CD4-positive, alpha-beta memory T cell (primary cell): ENCODE data around the gene MTFP1. TPM values are rescaled to one million over a fixed set of nuclear protein-coding genes. Genes with fewer than 3 reads are reported as not detected.
A peak's percentile ranks its signal among the peaks of the same experiment; 100 is the strongest.
"Not testable (repeated sequence)": the region's sequence is repeated elsewhere in the genome, so short reads cannot be mapped to it uniquely, and the experiment has no call there.

Experiments
- CTCF ChIA-PET: fragments of 350-600 bp; sonication (Branson Sonifier 250); formaldehyde crosslinking; loops from one replicate; lab custom pipeline; 2021; ENCODE audit warnings: inconsistent platforms; ENCODE audit not compliant: partially characterized antibody; lab: Charles Lee
- POLR2A ChIA-PET: fragments of 350-600 bp; sonication (Branson Sonifier 250); formaldehyde crosslinking; loops from one replicate; lab custom pipeline; 2021; ENCODE audit not compliant: partially characterized antibody; lab: Charles Lee
- DNase-seq, 5 donors: peaks; one replicate each; pipeline versions ENCODE4 v3.0.0 to v3.0.0-alpha.2; 2020 to 2022; ENCODE audit warnings: mixed read lengths in 1 of 5
- H3K27ac ChIP-seq: one replicate; pipeline ENCODE4 v1.7.0; 2013; ENCODE audit warnings: low read depth, low read length
- H3K27me3 ChIP-seq: 2 replicates; pipeline ENCODE4 v1.7.0; 2013; ENCODE audit warnings: mild to moderate bottlenecking, low read length, moderate library complexity; ENCODE audit not compliant: insufficient read depth
- H3K36me3 ChIP-seq: 2 replicates; pipeline ENCODE4 v1.7.0; 2013; ENCODE audit warnings: mild to moderate bottlenecking, low read length, moderate library complexity; ENCODE audit not compliant: insufficient read depth
- H3K4me1 ChIP-seq: 2 replicates; pipeline ENCODE4 v1.7.0; 2013; ENCODE audit warnings: mild to moderate bottlenecking, low read length, moderate library complexity; ENCODE audit not compliant: insufficient read depth
- H3K4me3 ChIP-seq, 2 donors: one replicate each; pipeline ENCODE4 v1.7.0; 2013; ENCODE audit warnings: low read length in 2 of 2, mild to moderate bottlenecking in 1 of 2
- H3K9me3 ChIP-seq, 2 donors: one replicate each; pipeline ENCODE4 v1.7.0; 2013; ENCODE audit warnings: low read length in 2 of 2, control low read depth in 1 of 2; ENCODE audit not compliant: control insufficient read depth in 1 of 2
- H3K27ac Mint-ChIP-seq, 7 donors: one replicate each; pipeline ENCODE4 v1.8.0; 2020 to 2021; ENCODE audit warnings: mixed read lengths in 7 of 7, mild to moderate bottlenecking in 6 of 7, inconsistent platforms in 3 of 7, moderate library complexity in 3 of 7
- H3K27me3 Mint-ChIP-seq, 2 donors: one replicate each; pipeline ENCODE4 v1.8.0; 2020 to 2021; ENCODE audit warnings: mixed read lengths in 2 of 2
- H3K36me3 Mint-ChIP-seq, 2 donors: one replicate each; pipeline ENCODE4 v1.8.0; 2020 to 2021; ENCODE audit warnings: mixed read lengths in 2 of 2, inconsistent platforms in 1 of 2, mild to moderate bottlenecking in 1 of 2
- H3K4me1 Mint-ChIP-seq, 4 donors: one replicate each; pipeline ENCODE4 v1.8.0; 2020 to 2021; ENCODE audit warnings: mixed read lengths in 4 of 4, mild to moderate bottlenecking in 1 of 4
- H3K4me3 Mint-ChIP-seq, 8 donors: one replicate each; pipeline ENCODE4 v1.8.0; 2020 to 2021; ENCODE audit warnings: mixed read lengths in 8 of 8, mild to moderate bottlenecking in 7 of 8, moderate library complexity in 6 of 8, inconsistent platforms in 3 of 8
- H3K9me3 Mint-ChIP-seq, 8 donors: one replicate each; pipeline ENCODE4 v1.8.0; 2020 to 2021; ENCODE audit warnings: mixed read lengths in 8 of 8, mild to moderate bottlenecking in 5 of 8, inconsistent platforms in 3 of 8, moderate library complexity in 1 of 8
- intact Hi-C: fragments of 100-400 bp; cut with micrococcal nuclease; formaldehyde crosslinking; loops from one replicate; pipeline ENCODE4 v1.15.1; 2023
- polyA plus RNA-seq, 2 donors: library from polyadenylated mRNA; unstranded; fragments of 300-500 nt; fragmentation: Illumina TruSeq; gene quantifications; one replicate each; pipeline ENCODE4 v1.2.3, GENCODE V29; 2021
- total RNA-seq, 2 experiments: library from RNA; stranded (reverse); gene quantifications; one replicate each; pipeline ENCODE4 v1.2.3, GENCODE V29; 2021

Gene MTFP1
- total and polyA plus RNA-seq, 4 experiments from 2014 or later = 13.5 to 47.4 (median 23.4) TPM

DNA sequence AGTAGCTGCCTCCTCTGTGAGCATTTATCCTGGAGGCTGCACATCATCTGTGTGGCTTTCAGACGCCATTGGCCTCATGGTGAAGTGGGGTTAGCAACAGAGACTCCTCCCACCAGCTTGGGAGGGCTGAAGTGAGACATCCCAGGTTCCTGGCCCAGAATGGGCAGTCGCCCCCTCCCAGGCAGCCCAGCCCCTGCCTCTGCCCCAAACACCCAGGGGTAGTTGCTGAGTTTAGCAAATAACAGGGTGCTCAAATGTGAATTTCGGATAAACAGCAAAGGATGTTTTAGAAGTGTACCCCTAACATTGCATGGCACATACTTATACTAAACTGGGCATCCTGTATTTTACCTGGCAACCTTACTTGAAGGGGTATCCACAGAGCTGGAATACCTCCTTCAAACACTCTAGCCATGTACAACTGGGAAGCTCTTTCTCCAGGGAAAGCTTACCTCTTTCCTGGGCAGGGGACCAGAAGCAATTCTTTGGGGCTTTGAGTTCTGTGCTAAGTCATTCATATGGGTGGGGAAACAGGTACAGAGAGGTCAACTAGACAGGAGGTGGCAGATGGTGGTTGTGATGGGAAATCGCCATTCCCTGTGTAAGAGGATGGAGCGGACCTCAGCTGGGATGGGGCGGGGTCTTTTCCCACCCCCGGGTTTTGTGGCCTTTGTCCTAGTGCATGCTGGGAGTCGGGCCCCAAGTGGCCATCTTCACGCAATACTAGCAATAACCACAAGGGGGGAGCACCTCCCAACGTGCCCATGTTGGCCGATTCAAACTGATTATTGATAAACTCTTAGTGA lies 19.3 kb downstream of the MTFP1 start:
- H3K27ac Mint-ChIP-seq = peak overlapping the region in 2 of 7 donors; percentile 35 to 88
- intact Hi-C loops = loop anchor here (1.0 kb wide), 1 partner anchor 40 kb away; no protein-coding TSS in a partner anchor
- Histone ChIP-seq H3K9me3 (no peaks in the 10 kb centered on the region), H3K4me3 (no peak overlapping the region), H3K27ac (no peak overlapping the region), H3K27me3 (peaks cover 6% of the 10 kb centered on the region), H3K36me3 (no peaks in the 10 kb centered on the region), H3K4me1 (peaks cover 18% of the 10 kb centered on the region)
- ChIA-PET POLR2A (interaction anchor here (1.1 to 1.6 kb wide), 3 partner anchors 8 to 20 kb away, joined by 3 to 6 read pairs (median 3); no protein-coding TSS in a partner anchor), CTCF (interaction anchor here (0.7 to 2.6 kb wide), 11 partner anchors 9 to 310 kb away, joined by 3 to 11 read pairs (median 4); no protein-coding TSS in a partner anchor)
- H3K36me3 Mint-ChIP-seq = peaks cover 3 to 4% of the 10 kb centered on the region in 2 donors
- peaks cover 0 to 14% (median 7%) of the 10 kb centered on the region in 8 donors for H3K9me3 Mint-ChIP-seq
- H3K4me1 Mint-ChIP-seq = peaks cover 8 to 21% (median 16%) of the 10 kb centered on the region in 4 donors
- peaks cover 29 to 43% of the 10 kb centered on the region in 2 donors for H3K27me3 Mint-ChIP-seq
- DNase-seq = peak in 3 of 5 donors; percentile 36 to 56 (median 50)
- no peak overlapping the region for H3K4me3 Mint-ChIP-seq

DNA sequence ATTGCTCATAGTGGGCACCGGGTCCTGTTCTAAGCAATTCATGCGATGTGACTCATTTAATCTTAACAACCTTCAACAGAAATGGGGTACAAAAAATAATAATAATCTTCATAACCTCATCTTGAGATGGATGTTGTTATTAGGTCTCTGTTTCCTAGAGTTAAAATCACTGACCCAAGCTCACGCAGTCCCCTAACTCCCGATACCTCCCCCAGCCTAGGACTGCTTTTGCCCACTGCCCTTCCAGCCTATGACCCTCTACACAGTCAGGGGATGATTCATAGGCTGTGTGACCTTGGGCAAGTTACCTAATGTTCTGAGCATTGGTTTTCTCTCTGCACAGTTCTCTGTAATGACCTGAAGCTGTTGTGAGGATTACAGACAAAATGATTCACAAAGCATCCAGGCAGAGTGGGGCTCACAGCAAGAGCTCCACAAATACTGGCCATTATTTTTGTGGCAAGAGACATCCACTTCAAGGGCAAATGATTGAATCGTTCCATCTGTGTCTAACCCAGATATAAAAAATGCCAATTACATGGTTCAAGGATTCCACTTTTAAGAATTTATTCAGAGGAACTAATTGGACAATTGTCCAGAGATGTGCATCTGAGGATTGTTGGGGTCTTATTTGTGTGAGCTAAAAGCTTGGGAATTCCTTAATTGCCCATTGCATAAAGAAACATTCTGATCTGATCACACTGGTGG lies 20.0 kb downstream of the MTFP1 start:
- H3K4me3 ChIP-seq = no peak overlapping the region
- H3K4me1 Mint-ChIP-seq = peaks cover 8 to 21% (median 16%) of the 10 kb centered on the region in 4 donors
- no peak overlapping the region for H3K27ac Mint-ChIP-seq
- CTCF ChIA-PET = interaction anchor here (1.1 to 2.6 kb wide), 9 partner anchors 10 to 309 kb away, joined by 3 to 11 read pairs (median 4); no protein-coding TSS in a partner anchor
- intact Hi-C loops = loop anchor here (1.0 kb wide), 1 partner anchor 40 kb away; no protein-coding TSS in a partner anchor
- H3K9me3 ChIP-seq = no peaks in the 10 kb centered on the region
- peaks cover 24 to 37% of the 10 kb centered on the region in 2 donors for H3K27me3 Mint-ChIP-seq
- H3K9me3 Mint-ChIP-seq = peaks cover 0 to 14% (median 7%) of the 10 kb centered on the region in 8 donors
- H3K36me3 Mint-ChIP-seq = peaks cover 3 to 4% of the 10 kb centered on the region in 2 donors
- no peak overlapping the region for H3K4me3 Mint-ChIP-seq
- peaks cover 18% of the 10 kb centered on the region for H3K4me1 ChIP-seq
- no peaks in the 10 kb centered on the region for H3K36me3 ChIP-seq
- H3K27me3 ChIP-seq = peaks cover 6% of the 10 kb centered on the region
- no peak for DNase-seq
- POLR2A ChIA-PET = interaction anchor here (1.1 to 1.6 kb wide), 2 partner anchors 9 to 11 kb away, joined by 3 read pairs; no protein-coding TSS in a partner anchor
- H3K27ac ChIP-seq = no peak overlapping the region

DNA sequence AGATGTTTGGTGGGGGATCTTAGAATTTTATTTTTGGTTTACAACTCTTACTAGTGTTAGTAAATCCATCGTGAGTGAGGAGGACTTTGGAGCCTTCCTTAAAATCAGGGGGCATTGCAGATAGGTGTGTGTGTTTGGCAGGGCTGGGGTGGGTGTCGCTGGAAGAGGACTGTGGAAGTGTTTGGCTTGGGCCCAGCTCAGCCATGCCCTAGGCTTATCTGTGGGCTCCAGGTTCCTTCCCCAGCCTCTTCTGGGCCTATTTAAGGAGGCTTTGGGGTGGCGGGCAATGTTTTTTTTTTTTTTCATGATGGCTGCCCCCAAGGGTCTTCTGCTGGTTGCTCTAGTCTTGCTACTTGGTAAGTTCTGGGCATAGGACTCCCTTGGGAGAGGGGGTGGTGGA lies 22.1 kb downstream of the MTFP1 start:
- Histone ChIP-seq H3K27ac (no peak overlapping the region), H3K9me3 (no peaks in the 10 kb centered on the region), H3K36me3 (no peaks in the 10 kb centered on the region), H3K4me1 (peaks cover 6% of the 10 kb centered on the region), H3K27me3 (peaks cover 6% of the 10 kb centered on the region), H3K4me3 (no peak overlapping the region)
- ChIA-PET CTCF (interaction anchor here (0.7 to 1.7 kb wide), 2 partner anchors 15 to 38 kb away, joined by 3 to 4 read pairs; no protein-coding TSS in a partner anchor), POLR2A (interaction anchor here (0.7 kb wide), 1 partner anchor 659 kb away, joined by 3 read pairs; no protein-coding TSS in a partner anchor)
- Mint-ChIP-seq H3K4me3 (no peak overlapping the region), H3K4me1 (peaks cover 5 to 12% (median 10%) of the 10 kb centered on the region in 4 donors), H3K27ac (no peak overlapping the region), H3K27me3 (peaks cover 28 to 43% of the 10 kb centered on the region in 2 donors), H3K36me3 (peaks cover 0 to 2% of the 10 kb centered on the region in 2 donors), H3K9me3 (peaks cover 0 to 11% (median 4%) of the 10 kb centered on the region in 8 donors)
- DNase-seq = no peak
- intact Hi-C loops = no loop called here

DNA sequence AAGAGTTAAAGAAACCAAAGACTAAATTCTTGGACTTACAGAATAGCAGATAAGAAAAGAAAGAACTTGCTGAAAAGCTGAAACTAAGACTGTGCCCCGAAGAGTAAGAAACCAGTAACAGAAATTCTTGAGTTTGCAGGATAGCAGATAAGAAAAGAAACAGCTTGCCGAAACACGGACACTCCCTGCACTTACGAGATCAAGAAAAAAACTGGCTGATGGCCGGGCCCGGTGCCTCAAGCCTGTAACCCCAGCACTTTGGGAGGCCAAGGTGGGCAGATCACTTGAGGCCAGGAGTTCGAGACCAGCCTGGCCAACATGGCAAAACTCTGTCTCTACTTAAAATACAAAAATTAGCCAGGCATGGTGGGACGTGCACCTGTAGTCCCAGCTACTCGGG lies 25.9 kb downstream of the MTFP1 start:
- POLR2A ChIA-PET, H3K27ac Mint-ChIP-seq, H3K27me3 ChIP-seq, H3K4me3 ChIP-seq, H3K9me3 Mint-ChIP-seq, H3K36me3 Mint-ChIP-seq, H3K4me1 ChIP-seq, H3K4me3 Mint-ChIP-seq, CTCF ChIA-PET, H3K4me1 Mint-ChIP-seq, H3K27ac ChIP-seq, DNase-seq, H3K9me3 ChIP-seq, intact Hi-C loops, H3K36me3 ChIP-seq: not testable (repeated sequence)
- H3K27me3 Mint-ChIP-seq = peaks cover 23 to 38% of the 10 kb centered on the region in 2 donors

DNA sequence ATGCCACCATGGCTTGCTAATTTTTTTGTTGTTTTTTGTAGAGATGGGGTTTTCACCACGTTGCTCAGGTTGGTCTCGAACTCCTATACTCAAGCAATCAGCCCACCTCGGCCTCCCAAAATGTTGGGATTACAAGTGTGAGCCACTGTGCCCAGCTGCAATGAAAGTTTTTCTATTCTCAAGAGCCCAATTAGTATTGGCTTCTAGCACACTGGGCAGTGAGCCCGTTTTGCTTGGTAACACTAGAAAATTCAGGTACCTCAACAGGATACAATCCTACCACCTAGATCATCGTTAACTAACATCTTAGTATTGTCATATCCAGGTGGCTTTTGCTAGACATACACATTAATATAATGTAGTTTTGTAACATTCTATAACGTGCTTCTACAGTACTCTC lies 27.3 kb downstream of the MTFP1 start:
- no peak overlapping the region for H3K27ac ChIP-seq
- Mint-ChIP-seq H3K9me3 (peaks cover 0 to 3% (median 0%) of the 10 kb centered on the region in 8 donors), H3K36me3 (no peaks in the 10 kb centered on the region), H3K27me3 (peaks cover 15 to 28% of the 10 kb centered on the region in 2 donors), H3K27ac (no peak overlapping the region), H3K4me1 (no peaks in the 10 kb centered on the region), H3K4me3 (no peak overlapping the region)
- intact Hi-C loops = no loop called here
- no peak overlapping the region for H3K4me3 ChIP-seq
- no peak for DNase-seq
- POLR2A ChIA-PET = no interaction called here
- CTCF ChIA-PET = no interaction called here
- H3K27me3 ChIP-seq = peaks cover 5% of the 10 kb centered on the region
- H3K9me3 ChIP-seq = no peaks in the 10 kb centered on the region
- H3K36me3 ChIP-seq = no peaks in the 10 kb centered on the region
- H3K4me1 ChIP-seq = no peaks in the 10 kb centered on the region

DNA sequence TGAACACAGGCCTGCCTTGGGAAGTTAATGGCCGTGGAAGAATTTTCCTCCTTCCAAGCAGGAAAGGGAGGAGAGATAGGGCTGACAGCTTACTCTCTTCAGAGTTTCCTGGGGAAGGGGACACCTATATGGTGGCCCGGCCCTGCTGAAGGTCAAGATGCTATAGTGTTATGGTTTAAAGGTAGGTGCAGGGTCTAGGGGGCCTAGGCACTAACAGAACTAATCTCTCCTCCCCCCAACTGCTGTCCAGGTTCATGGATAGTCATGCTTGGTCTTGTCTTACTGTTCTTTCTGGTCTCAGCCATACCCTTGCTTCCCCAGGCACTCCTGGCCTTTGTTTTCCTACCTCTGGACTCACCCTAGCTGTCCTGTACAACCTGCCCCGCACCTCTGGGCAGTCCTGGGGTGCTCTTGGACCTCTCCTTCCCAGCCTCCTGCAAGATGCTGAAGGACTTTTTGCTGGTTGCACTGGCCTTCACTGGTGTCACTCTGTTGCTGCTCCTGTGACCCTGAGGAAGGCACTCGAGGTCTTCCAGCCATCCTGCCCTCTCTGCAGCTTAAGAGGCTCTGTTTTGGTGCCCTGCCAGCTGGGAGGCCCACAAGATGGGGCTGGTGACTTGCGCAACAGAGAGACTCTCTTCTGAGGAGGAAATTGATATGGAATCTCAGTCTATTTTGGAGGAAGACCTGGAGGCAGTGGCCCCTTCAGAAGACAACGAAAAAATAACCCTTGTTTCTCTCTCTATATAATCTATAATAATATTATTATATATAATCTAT lies 28.4 kb downstream of the MTFP1 start:
- intact Hi-C loops = no loop called here
- H3K36me3 ChIP-seq = no peaks in the 10 kb centered on the region
- H3K4me3 Mint-ChIP-seq = no peak overlapping the region
- CTCF ChIA-PET = no interaction called here
- no peak for DNase-seq
- H3K27me3 Mint-ChIP-seq = peaks cover 16 to 26% of the 10 kb centered on the region in 2 donors
- peaks cover 5% of the 10 kb centered on the region for H3K27me3 ChIP-seq
- no peak overlapping the region for H3K4me3 ChIP-seq
- H3K9me3 ChIP-seq = no peaks in the 10 kb centered on the region
- H3K27ac Mint-ChIP-seq = peak overlapping the region in 1 of 7 donors; percentile 16
- no peaks in the 10 kb centered on the region for H3K36me3 Mint-ChIP-seq
- peaks cover 0 to 3% (median 0%) of the 10 kb centered on the region in 8 donors for H3K9me3 Mint-ChIP-seq
- POLR2A ChIA-PET = no interaction called here
- no peaks in the 10 kb centered on the region for H3K4me1 ChIP-seq
- H3K27ac ChIP-seq = no peak overlapping the region
- no peaks in the 10 kb centered on the region for H3K4me1 Mint-ChIP-seq
